Right lobe of liver (tissue), 4 donors: ENCODE measurements around the gene ZNF74.

Experiments used
- CTCF ChIP-seq, 4 donors: fragments of 200-600 bp in 3 of 4; fragments of 450-650 bp in 1 of 4; IDR thresholded peaks; one replicate each; pipeline versions ENCODE4 v1.5.1 to v1.8.0; 2016 to 2022; ENCODE audit warnings: antibody characterized with exemption in 4 of 4, mild to moderate bottlenecking in 2 of 4
- POLR2A ChIP-seq: fragments of 450-650 bp; IDR thresholded peaks from one replicate; pipeline ENCODE4 v1.6.1; 2017; ENCODE audit warnings: antibody characterized with exemption, mild to moderate bottlenecking
- donor health status: DM: no; HTN: no; CAD: no.
- donor health status: DM: no; HTN: no; CAD: no.
- donor health status: DM: no; HTN: yes; CAD: no.

GRCh38 chr22:20450551-20450906 lies 56.6 kb downstream of the ZNF74 start:
- TF ChIP-seq CTCF (IDR thresholded peaks at IDR 0.05) (no peak), POLR2A (no peak)
